ENCODE data around the gene REXO4. TPM values are rescaled to one million over a fixed set of nuclear protein-coding genes. Genes with fewer than 3 reads are reported as not detected.

The REXO4 gene
- total and polyA plus RNA-seq, 2 experiments from 2014 or later = 31.1 to 36.3 TPM

- TF ChIP-seq ZNF462 (CRISPR knock-in tag; IDR thresholded peaks at IDR 0.05) = no peak
- peak; percentile 81 for TF ChIP-seq CREB1 (CRISPR knock-in tag; IDR thresholded peaks at IDR 0.05; ENCODE audit: low read depth)
These were observed 41.8 kb downstream of the REXO4 start, which contains the start of the genes STKLD1 and SURF4 (continued) for GRCh38 chr9:133375724-133376654.

- H3K4me3 ChIP-seq = peak overlapping the region; percentile 98
- peak; percentile 47 for DNase-seq (ENCODE audit: low spot score)
- H3K4me1 ChIP-seq (ENCODE audit: insufficient read depth) = peaks cover 10% of the 10 kb centered on the region; the same call in 1 of the 2 replicates
- H3F3A ChIP-seq (replicated peaks; ENCODE audit: low read depth) = no peaks in the 10 kb centered on the region
- TF ChIP-seq EZH2phosphoT487 (IDR thresholded peaks at IDR 0.05; ENCODE audit: unreplicated experiment) (no peak), ETS1 (IDR thresholded peaks at IDR 0.05) (no peak), NANOG (IDR thresholded peaks at IDR 0.05; ENCODE audit: borderline replicate concordance) (no peak), POLR2AphosphoS5 (IDR thresholded peaks at IDR 0.05; ENCODE audit: low read depth) (no peak; the same call in 1 of the 2 replicates), EZH2 (IDR thresholded peaks at IDR 0.05; ENCODE audit: low read depth, unreplicated experiment) (no peak), STAT1 (IDR thresholded peaks at IDR 0.05; ENCODE audit: unreplicated experiment) (no peak), CTCF (conservative IDR thresholded peaks at IDR 0.05; ENCODE audit: low read depth in 2 of 2) (peak; percentile 37 to 55)
- H3K27me3 ChIP-seq (ENCODE audit: insufficient read depth) = peaks cover 13% of the 10 kb centered on the region
- no peaks in the 10 kb centered on the region for H3K9me2 ChIP-seq (ENCODE audit: insufficient read depth)
- peaks cover 7% of the 10 kb centered on the region; the same call in 1 of the 2 replicates for H3K36me3 ChIP-seq (ENCODE audit: insufficient read depth)
- H3K4me1 Mint-ChIP-seq = peaks cover 17% of the 10 kb centered on the region
- no peak overlapping the region; the same call in 1 of the 2 replicates for H3K27ac ChIP-seq (ENCODE audit: low read depth)
- peak overlapping the region; percentile 98 for H3K4me3 Mint-ChIP-seq
- H3K4me2 ChIP-seq = peak overlapping the region; percentile 90
- H4K20me1 ChIP-seq (replicated peaks; ENCODE audit: insufficient read depth) = peaks cover 41% of the 10 kb centered on the region
- peaks cover 29% of the 10 kb centered on the region for H3K27me3 Mint-ChIP-seq (ENCODE audit: insufficient read depth, low read depth, poor library complexity)
- peaks cover 53% of the 10 kb centered on the region for H3K79me2 ChIP-seq (replicated peaks; ENCODE audit: insufficient read depth)
- peaks cover 30% of the 10 kb centered on the region for H3K36me3 Mint-ChIP-seq (ENCODE audit: low read depth)
- peak; percentile 24 for ATAC-seq
- peaks cover 14% of the 10 kb centered on the region; the same call in 2 of the 3 replicates for H3K9me3 Mint-ChIP-seq
- H3K27ac Mint-ChIP-seq = peak overlapping the region; percentile 91
- H2AFZ ChIP-seq = no peak overlapping the region
These were observed 42.6 kb downstream of the REXO4 start for GRCh38 chr9:133375116-133375723.

Measured in GM23338 (cell line).